Thyroid gland (tissue), 4 donors: ENCODE results near the gene CDCA5.

Source experiments
- POLR2A ChIP-seq, 2 donors: fragments of 450-650 bp; IDR thresholded peaks; one replicate each; pipeline ENCODE4 v1.6.1; 2017; ENCODE audit warnings: antibody characterized with exemption in 2 of 2, mild to moderate bottlenecking in 2 of 2, moderate library complexity in 1 of 2
- TF ChIP-seq, protein P1 (sequence below), 6 experiments: fragments of 200-600 bp in 3 of 6; fragments of 450-650 bp in 3 of 6; sonication (generic) in 3 of 6; IDR thresholded peaks; one replicate each; pipeline ENCODE4 v1.5.1; 2016 to 2019; ENCODE audit warnings: antibody characterized with exemption in 6 of 6, mild to moderate bottlenecking in 2 of 6, inconsistent platforms in 1 of 6, moderate library complexity in 1 of 6

- TF ChIP-seq, protein P1, sequence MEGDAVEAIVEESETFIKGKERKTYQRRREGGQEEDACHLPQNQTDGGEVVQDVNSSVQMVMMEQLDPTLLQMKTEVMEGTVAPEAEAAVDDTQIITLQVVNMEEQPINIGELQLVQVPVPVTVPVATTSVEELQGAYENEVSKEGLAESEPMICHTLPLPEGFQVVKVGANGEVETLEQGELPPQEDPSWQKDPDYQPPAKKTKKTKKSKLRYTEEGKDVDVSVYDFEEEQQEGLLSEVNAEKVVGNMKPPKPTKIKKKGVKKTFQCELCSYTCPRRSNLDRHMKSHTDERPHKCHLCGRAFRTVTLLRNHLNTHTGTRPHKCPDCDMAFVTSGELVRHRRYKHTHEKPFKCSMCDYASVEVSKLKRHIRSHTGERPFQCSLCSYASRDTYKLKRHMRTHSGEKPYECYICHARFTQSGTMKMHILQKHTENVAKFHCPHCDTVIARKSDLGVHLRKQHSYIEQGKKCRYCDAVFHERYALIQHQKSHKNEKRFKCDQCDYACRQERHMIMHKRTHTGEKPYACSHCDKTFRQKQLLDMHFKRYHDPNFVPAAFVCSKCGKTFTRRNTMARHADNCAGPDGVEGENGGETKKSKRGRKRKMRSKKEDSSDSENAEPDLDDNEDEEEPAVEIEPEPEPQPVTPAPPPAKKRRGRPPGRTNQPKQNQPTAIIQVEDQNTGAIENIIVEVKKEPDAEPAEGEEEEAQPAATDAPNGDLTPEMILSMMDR (IDR thresholded peaks at IDR 0.05): no peak
- no peak for TF ChIP-seq POLR2A (IDR thresholded peaks at IDR 0.05)
Observed at GRCh38 chr11:65065851-65066250, 18.0 kb downstream of the CDCA5 start.
